Measurements from ENCODE around the gene IL4I1. TPM values are rescaled to one million over a fixed set of nuclear protein-coding genes. Genes with fewer than 3 reads are reported as not detected.

IL4I1 gene
- total RNA-seq, 1 donor from 2014 or later, result 0.58 TPM

- DNase-seq (ENCODE audit: extremely low spot score, unreplicated experiment), result no peak
- peaks cover 4% of the 10 kb centered on the region for H3K4me1 Mint-ChIP-seq (ENCODE audit: unreplicated experiment)
- TF ChIP-seq CTCF (conservative IDR thresholded peaks at IDR 0.05), result no peak
- H3K36me3 Mint-ChIP-seq, result peaks cover 7% of the 10 kb centered on the region
- no peaks in the 10 kb centered on the region for H3K9me3 Mint-ChIP-seq
- peak overlapping the region; percentile 45 for H3K4me3 Mint-ChIP-seq
- H3K27me3 Mint-ChIP-seq, result no peaks in the 10 kb centered on the region
- peak overlapping the region; percentile 35 for H3K27ac Mint-ChIP-seq
Observed at GRCh38 chr19:49874503-49875157, 22.1 kb downstream of the IL4I1 start.

GRCh38 chr19:49873834-49874233, 22.9 kb downstream of the IL4I1 start:
- Mint-ChIP-seq H3K27ac (peak overlapping the region; percentile 26), H3K4me3 (no peak overlapping the region), H3K36me3 (peaks cover 7% of the 10 kb centered on the region), H3K27me3 (no peaks in the 10 kb centered on the region), H3K4me1 (ENCODE audit: unreplicated experiment) (peaks cover 4% of the 10 kb centered on the region), H3K9me3 (no peaks in the 10 kb centered on the region)
- no peak for TF ChIP-seq CTCF (conservative IDR thresholded peaks at IDR 0.05)
- DNase-seq (ENCODE audit: extremely low spot score, unreplicated experiment), result no peak

GRCh38 chr19:49873129-49873521, 23.6 kb downstream of the IL4I1 start:
- Mint-ChIP-seq H3K9me3 (no peaks in the 10 kb centered on the region), H3K4me3 (no peak overlapping the region), H3K27ac (no peak overlapping the region), H3K4me1 (ENCODE audit: unreplicated experiment) (peaks cover 2% of the 10 kb centered on the region), H3K27me3 (no peaks in the 10 kb centered on the region), H3K36me3 (peaks cover 6% of the 10 kb centered on the region)
- DNase-seq (ENCODE audit: extremely low spot score, unreplicated experiment), result no peak
- TF ChIP-seq CTCF (conservative IDR thresholded peaks at IDR 0.05), result no peak

GRCh38 chr19:49872245-49873128, 24.2 kb downstream of the IL4I1 start:
- Mint-ChIP-seq H3K9me3 (no peaks in the 10 kb centered on the region), H3K4me1 (ENCODE audit: unreplicated experiment) (peaks cover 2% of the 10 kb centered on the region), H3K36me3 (peaks cover 4% of the 10 kb centered on the region), H3K4me3 (peak overlapping the region; percentile 76), H3K27ac (peak overlapping the region; percentile 50), H3K27me3 (no peaks in the 10 kb centered on the region)
- TF ChIP-seq CTCF (conservative IDR thresholded peaks at IDR 0.05), result no peak
- no peak for DNase-seq (ENCODE audit: extremely low spot score, unreplicated experiment)

- Mint-ChIP-seq H3K4me1 (ENCODE audit: unreplicated experiment) (peaks cover 9% of the 10 kb centered on the region), H3K9me3 (no peaks in the 10 kb centered on the region), H3K27ac (peak overlapping the region; percentile 50), H3K4me3 (peak overlapping the region; percentile 76), H3K36me3 (peaks cover 4% of the 10 kb centered on the region), H3K27me3 (no peaks in the 10 kb centered on the region)
- no peak for TF ChIP-seq CTCF (conservative IDR thresholded peaks at IDR 0.05)
- DNase-seq (ENCODE audit: extremely low spot score, unreplicated experiment), result no peak
Observed at GRCh38 chr19:49871349-49871985, 25.2 kb downstream of the IL4I1 start.

Measured in type B pancreatic cell (in vitro differentiated cells).